Measurements from ENCODE around the gene CCDC92. TPM values are rescaled to one million over a fixed set of nuclear protein-coding genes. Genes with fewer than 3 reads are reported as not detected.

The CCDC92 gene
- total RNA-seq, 4 donors from 2014 or later: 14.8 to 48.8 (median 21.1) TPM

- H3K36me3 ChIP-seq: no peaks in the 10 kb centered on the region
- 82 to 85% methylated on average over 5 to 7 of the region's 7 CpGs for WGBS, 2 donors (ENCODE audit: low coverage in 1 of 2)
- intact Hi-C loops (cut with DNase I; ENCODE audit: low total_unique reads): no loop called here
Measured at GRCh38 chr12:123906711-123907420, 65.8 kb downstream of the CCDC92 start.

GRCh38 chr12:123905319-123905925 lies 67.2 kb downstream of the CCDC92 start:
- in situ Hi-C loops (cut with MboI; ENCODE audit: low pct_ligation_motif_present in 1 of 4, low pct_unique_long_range_greater_than_20kb in 1 of 4, low sequenced_read_pairs in 3 of 4): loop anchor here in 3 of 4 donors (10.0 kb wide), 1 partner anchor 79 kb away; no protein-coding TSS in a partner anchor
- TF ChIP-seq POLR2AphosphoS5 (IDR thresholded peaks at IDR 0.05): no peak
- TF ChIP-seq POLR2A (IDR thresholded peaks at IDR 0.05): no peak
- no peak for TF ChIP-seq EP300 (IDR thresholded peaks at IDR 0.05; ENCODE audit: low read depth)
- TF ChIP-seq, protein P1, sequence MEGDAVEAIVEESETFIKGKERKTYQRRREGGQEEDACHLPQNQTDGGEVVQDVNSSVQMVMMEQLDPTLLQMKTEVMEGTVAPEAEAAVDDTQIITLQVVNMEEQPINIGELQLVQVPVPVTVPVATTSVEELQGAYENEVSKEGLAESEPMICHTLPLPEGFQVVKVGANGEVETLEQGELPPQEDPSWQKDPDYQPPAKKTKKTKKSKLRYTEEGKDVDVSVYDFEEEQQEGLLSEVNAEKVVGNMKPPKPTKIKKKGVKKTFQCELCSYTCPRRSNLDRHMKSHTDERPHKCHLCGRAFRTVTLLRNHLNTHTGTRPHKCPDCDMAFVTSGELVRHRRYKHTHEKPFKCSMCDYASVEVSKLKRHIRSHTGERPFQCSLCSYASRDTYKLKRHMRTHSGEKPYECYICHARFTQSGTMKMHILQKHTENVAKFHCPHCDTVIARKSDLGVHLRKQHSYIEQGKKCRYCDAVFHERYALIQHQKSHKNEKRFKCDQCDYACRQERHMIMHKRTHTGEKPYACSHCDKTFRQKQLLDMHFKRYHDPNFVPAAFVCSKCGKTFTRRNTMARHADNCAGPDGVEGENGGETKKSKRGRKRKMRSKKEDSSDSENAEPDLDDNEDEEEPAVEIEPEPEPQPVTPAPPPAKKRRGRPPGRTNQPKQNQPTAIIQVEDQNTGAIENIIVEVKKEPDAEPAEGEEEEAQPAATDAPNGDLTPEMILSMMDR (IDR thresholded peaks at IDR 0.05): peak; percentile 76 to 81 (median 78)
- H3K27me3 ChIP-seq: no peaks in the 10 kb centered on the region

More at GRCh38 chr12:123906711-123907420, 65.8 kb downstream of the CCDC92 start:
- no peaks in the 10 kb centered on the region for H3K27me3 ChIP-seq
- TF ChIP-seq POLR2AphosphoS5 (IDR thresholded peaks at IDR 0.05) (no peak), EP300 (IDR thresholded peaks at IDR 0.05; ENCODE audit: low read depth) (no peak), POLR2A (IDR thresholded peaks at IDR 0.05) (no peak)
- TF ChIP-seq, protein P1 (IDR thresholded peaks at IDR 0.05): no peak
- no peaks in the 10 kb centered on the region for H3K9me3 ChIP-seq
- H3K4me3 ChIP-seq: no peak overlapping the region
- no peak for DNase-seq
- peaks cover 0 to 2% (median 0%) of the 10 kb centered on the region in 4 donors for H3K4me1 ChIP-seq
- no peak overlapping the region for H3K27ac ChIP-seq
- in situ Hi-C loops (cut with MboI; ENCODE audit: low pct_ligation_motif_present in 1 of 4, low pct_unique_long_range_greater_than_20kb in 1 of 4, low sequenced_read_pairs in 3 of 4): loop anchor here in 3 of 4 donors (10.0 kb wide), 1 partner anchor 78 kb away; no protein-coding TSS in a partner anchor

GRCh38 chr12:123903301-123904065 lies 69.1 kb downstream of the CCDC92 start:
- H3K27me3 ChIP-seq: no peaks in the 10 kb centered on the region
- no peaks in the 10 kb centered on the region for H3K36me3 ChIP-seq
- WGBS, 2 donors (ENCODE audit: low coverage in 1 of 2): 89% methylated on average over 22 of the region's 22 CpGs; no CpG with 5 or more reads in 1 of the 2 donors
- TF ChIP-seq EP300 (IDR thresholded peaks at IDR 0.05; ENCODE audit: low read depth): no peak
- TF ChIP-seq POLR2AphosphoS5 (IDR thresholded peaks at IDR 0.05): no peak
- no peak overlapping the region for H3K4me3 ChIP-seq
- no peaks in the 10 kb centered on the region for H3K9me3 ChIP-seq
- no peak for DNase-seq
- peaks cover 0 to 2% (median 0%) of the 10 kb centered on the region in 4 donors for H3K4me1 ChIP-seq
- intact Hi-C loops (cut with DNase I; ENCODE audit: low total_unique reads) (loop anchor here (1.0 kb wide), 1 partner anchor 19 kb away; no protein-coding TSS in a partner anchor), in situ Hi-C loops (cut with MboI; ENCODE audit: low pct_ligation_motif_present in 1 of 4, low pct_unique_long_range_greater_than_20kb in 1 of 4, low sequenced_read_pairs in 3 of 4) (loop anchor here in 3 of 4 donors (10.0 kb wide), 1 partner anchor 81 kb away; no protein-coding TSS in a partner anchor)
- H3K27ac ChIP-seq: no peak overlapping the region

More at GRCh38 chr12:123905319-123905925, 67.2 kb downstream of the CCDC92 start:
- Histone ChIP-seq H3K27ac (no peak overlapping the region), H3K4me3 (no peak overlapping the region), H3K9me3 (no peaks in the 10 kb centered on the region), H3K36me3 (no peaks in the 10 kb centered on the region), H3K4me1 (peaks cover 0 to 2% (median 0%) of the 10 kb centered on the region in 4 donors)
- intact Hi-C loops (cut with DNase I; ENCODE audit: low total_unique reads): no loop called here
- peak; percentile 62 for DNase-seq
- WGBS, 2 donors (ENCODE audit: low coverage in 1 of 2): 24 to 61% methylated on average over 2 to 9 of the region's 9 CpGs

DNA sequence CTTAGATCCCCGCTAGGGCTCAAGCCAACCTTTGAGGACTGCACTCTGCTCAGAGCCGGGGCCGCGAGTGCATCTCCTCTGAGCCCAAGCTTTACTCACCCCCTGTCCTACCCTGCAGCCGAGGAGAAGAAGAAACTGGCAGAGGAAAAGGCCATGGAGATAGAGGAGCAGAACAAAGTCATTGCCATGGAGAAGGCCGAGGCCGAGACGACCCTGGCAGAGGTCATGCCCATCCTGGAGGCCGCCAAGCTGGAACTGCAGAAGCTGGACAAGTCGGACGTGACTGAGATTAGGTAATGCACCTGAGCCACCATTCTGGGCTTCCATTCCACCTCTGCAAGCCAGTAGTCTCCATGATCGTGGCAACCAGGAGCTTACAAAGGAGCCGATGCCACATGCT lies 69.8 kb downstream of the CCDC92 start:
- Histone ChIP-seq H3K36me3 (no peaks in the 10 kb centered on the region), H3K4me3 (no peak overlapping the region), H3K27me3 (no peaks in the 10 kb centered on the region), H3K27ac (no peak overlapping the region), H3K9me3 (no peaks in the 10 kb centered on the region), H3K4me1 (peaks cover 0 to 2% (median 0%) of the 10 kb centered on the region in 4 donors)
- in situ Hi-C loops (cut with MboI; ENCODE audit: low pct_ligation_motif_present in 1 of 4, low pct_unique_long_range_greater_than_20kb in 1 of 4, low sequenced_read_pairs in 3 of 4) (loop anchor here in 3 of 4 donors (10.0 kb wide), 1 partner anchor 82 kb away; no protein-coding TSS in a partner anchor), intact Hi-C loops (cut with DNase I; ENCODE audit: low total_unique reads) (loop anchor here (1.0 kb wide), 1 partner anchor 19 kb away; no protein-coding TSS in a partner anchor)
- TF ChIP-seq, protein P1 (IDR thresholded peaks at IDR 0.05): no peak
- TF ChIP-seq EP300 (IDR thresholded peaks at IDR 0.05; ENCODE audit: low read depth) (no peak), POLR2A (IDR thresholded peaks at IDR 0.05) (no peak), POLR2AphosphoS5 (IDR thresholded peaks at IDR 0.05) (no peak)
- WGBS, 2 donors (ENCODE audit: low coverage in 1 of 2): 96% methylated on average over 13 of the region's 13 CpGs; no CpG with 5 or more reads in 1 of the 2 donors
- DNase-seq: no peak
